Neural cell (in vitro differentiated cells): ENCODE measurements around the gene GMDS. TPM values are rescaled to one million over a fixed set of nuclear protein-coding genes. Genes with fewer than 3 reads are reported as not detected.

Source experiments
- H2AFZ ChIP-seq: fragments of 200-600, 300-800 bp; sonication (generic), shearing (Covaris generic); 2 replicates; pipeline ENCODE4 v1.6.0; 2014; ENCODE audit warnings: low read depth, mild to moderate bottlenecking, antibody characterized with exemption, low read length, moderate library complexity
- H3F3A ChIP-seq: fragments of 200-600 bp; shearing (Covaris generic); 2 replicates; pipeline ENCODE4 v1.6.1; 2016; ENCODE audit warnings: mild to moderate bottlenecking, moderate library complexity, mixed read lengths, antibody characterized with exemption, low read length; ENCODE audit not compliant: insufficient read depth, poor library complexity, severe bottlenecking
- H3K27ac ChIP-seq: fragments of 200-600, 300-800 bp; sonication (generic), shearing (Covaris generic); 2 replicates; pipeline ENCODE4 v1.5.1; 2014; ENCODE audit warnings: mild to moderate bottlenecking, low read length, moderate library complexity
- H3K27me3 ChIP-seq: fragments of 300-800, 200-600 bp; sonication (generic), shearing (Covaris generic); 2 replicates; pipeline ENCODE4 v1.6.0; 2014; ENCODE audit warnings: mild to moderate bottlenecking, low read depth, low read length, moderate library complexity; ENCODE audit not compliant: insufficient read depth
- H3K36me3 ChIP-seq: fragments of 300-800, 200-600 bp; sonication (generic), shearing (Covaris generic); 2 replicates; pipeline ENCODE4 v1.5.1; 2014; ENCODE audit warnings: mild to moderate bottlenecking, antibody characterized with exemption, low read length, moderate library complexity; ENCODE audit not compliant: insufficient read depth
- H3K4me2 ChIP-seq: fragments of 300-800, 200-600 bp; sonication (generic), shearing (Covaris generic); 2 replicates; pipeline ENCODE4 v1.6.0; 2014; ENCODE audit warnings: mild to moderate bottlenecking, low read length
- H3K4me3 ChIP-seq: fragments of 300-800, 200-600 bp; sonication (generic), shearing (Covaris generic); 2 replicates; pipeline ENCODE4 v1.5.1; 2014; ENCODE audit warnings: mild to moderate bottlenecking, low read length, moderate library complexity
- H3K79me2 ChIP-seq: fragments of 200-600 bp; shearing (Covaris generic); replicated peaks from 2 replicates; pipeline ENCODE4 v1.6.0; 2014; ENCODE audit warnings: mild to moderate bottlenecking, low read length, moderate library complexity; ENCODE audit not compliant: insufficient read depth
- H3K9ac ChIP-seq: fragments of 300-800, 200-600 bp; sonication (generic), shearing (Covaris generic); 2 replicates; pipeline ENCODE4 v1.6.1; 2016; ENCODE audit warnings: mild to moderate bottlenecking, low read length, mixed read lengths
- H3K9me2 ChIP-seq: fragments of 200-600 bp; shearing (Covaris generic); 2 replicates; pipeline ENCODE4 v1.6.1; 2016; ENCODE audit warnings: mild to moderate bottlenecking, low read length, mixed read lengths; ENCODE audit not compliant: insufficient read depth
- H3K9me3 ChIP-seq: fragments of 200-600, 300-800 bp; sonication (generic), shearing (Covaris generic); 2 replicates; pipeline ENCODE4 v1.6.1; 2016; ENCODE audit warnings: mild to moderate bottlenecking, mixed run types, low read length, moderate library complexity, mixed read lengths
- H4K20me1 ChIP-seq: fragments of 200-600 bp; shearing (Covaris generic); 2 replicates; pipeline ENCODE4 v1.6.1; 2016; ENCODE audit warnings: mild to moderate bottlenecking, mixed run types; ENCODE audit not compliant: insufficient read depth
- EP300 ChIP-seq: fragments of 450-650 bp; conservative IDR thresholded peaks from 2 replicates; pipeline ENCODE4 v1.6.1; 2014; ENCODE audit warnings: antibody characterized with exemption, mild to moderate bottlenecking, moderate library complexity; ENCODE audit not compliant: poor library complexity, severe bottlenecking
- EZH2 ChIP-seq: fragments of 200-600, 300-800 bp; shearing (Covaris generic), sonication (generic); IDR thresholded peaks from 2 replicates; pipeline ENCODE4 v1.6.1; 2014; ENCODE audit warnings: antibody characterized with exemption, low read length, borderline replicate concordance, mild to moderate bottlenecking; ENCODE audit not compliant: insufficient read depth, poor library complexity, severe bottlenecking
- MXI1 ChIP-seq: fragments of 450-650 bp; conservative IDR thresholded peaks from 2 replicates; pipeline ENCODE4 v1.6.1; 2014; ENCODE audit warnings: antibody characterized with exemption, mild to moderate bottlenecking; ENCODE audit not compliant: poor library complexity, severe bottlenecking
- POLR2AphosphoS5 ChIP-seq: IDR thresholded peaks from 2 replicates; pipeline ENCODE4 v1.6.1; 2012
- RAD21 ChIP-seq: fragments of 450-650 bp; conservative IDR thresholded peaks from 2 replicates; pipeline ENCODE4 v1.6.1; 2014; ENCODE audit warnings: antibody characterized with exemption, mild to moderate bottlenecking, moderate library complexity
- SMC3 ChIP-seq: fragments of 450-650 bp; conservative IDR thresholded peaks from 2 replicates; pipeline ENCODE4 v1.6.1; 2014; ENCODE audit warnings: antibody characterized with exemption, mild to moderate bottlenecking, moderate library complexity; ENCODE audit not compliant: poor library complexity
- TAF1 ChIP-seq: IDR thresholded peaks from 2 replicates; pipeline ENCODE4 v1.6.1; 2012; ENCODE audit warnings: low read depth
- polyA plus RNA-seq: library from polyadenylated mRNA; depleted of rRNA; stranded (reverse); fragments of >200 nt; gene quantifications from 2 replicates; pipeline ENCODE4 v1.2.3, GENCODE V29; 2014
- TF ChIP-seq, protein P1 (sequence below): IDR thresholded peaks from 2 replicates; pipeline ENCODE4 v1.6.1; 2012; ENCODE audit warnings: borderline replicate concordance
- TF ChIP-seq, protein P2 (sequence below): fragments of 450-650 bp; IDR thresholded peaks from 2 replicates; pipeline ENCODE4 v1.5.1; 2014; ENCODE audit warnings: antibody characterized with exemption, mild to moderate bottlenecking, moderate library complexity; ENCODE audit not compliant: poor library complexity, severe bottlenecking

GMDS gene
- polyA plus RNA-seq, 1 donor from 2014 or later, result 11.4 TPM

DNA sequence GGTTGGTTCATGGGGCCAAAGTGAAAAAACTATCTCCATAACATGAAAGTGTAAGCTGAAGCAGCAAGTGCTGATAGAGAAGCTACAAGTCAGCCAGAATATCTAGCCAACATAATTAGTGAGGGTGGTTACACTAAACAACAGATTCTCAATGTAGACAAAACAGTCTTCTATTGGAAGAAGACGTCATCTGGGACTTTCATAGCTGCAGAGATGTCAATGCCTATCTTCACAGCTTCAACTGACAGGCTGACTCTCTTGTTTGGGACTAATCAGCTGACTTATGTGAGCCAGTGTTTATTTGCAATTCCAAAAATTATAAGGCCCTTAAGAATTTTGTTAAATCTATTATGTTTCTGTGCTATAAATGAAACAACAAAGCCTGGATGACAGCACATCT, 63.2 kb downstream of the GMDS start:
- no peak overlapping the region for H3K27ac ChIP-seq
- H2AFZ ChIP-seq, result no peak overlapping the region
- TF ChIP-seq SMC3 (no peak), RAD21 (no peak), EZH2 (no peak), EP300 (no peak), POLR2AphosphoS5 (no peak), MXI1 (no peak), TAF1 (no peak)
- TF ChIP-seq, protein P1, sequence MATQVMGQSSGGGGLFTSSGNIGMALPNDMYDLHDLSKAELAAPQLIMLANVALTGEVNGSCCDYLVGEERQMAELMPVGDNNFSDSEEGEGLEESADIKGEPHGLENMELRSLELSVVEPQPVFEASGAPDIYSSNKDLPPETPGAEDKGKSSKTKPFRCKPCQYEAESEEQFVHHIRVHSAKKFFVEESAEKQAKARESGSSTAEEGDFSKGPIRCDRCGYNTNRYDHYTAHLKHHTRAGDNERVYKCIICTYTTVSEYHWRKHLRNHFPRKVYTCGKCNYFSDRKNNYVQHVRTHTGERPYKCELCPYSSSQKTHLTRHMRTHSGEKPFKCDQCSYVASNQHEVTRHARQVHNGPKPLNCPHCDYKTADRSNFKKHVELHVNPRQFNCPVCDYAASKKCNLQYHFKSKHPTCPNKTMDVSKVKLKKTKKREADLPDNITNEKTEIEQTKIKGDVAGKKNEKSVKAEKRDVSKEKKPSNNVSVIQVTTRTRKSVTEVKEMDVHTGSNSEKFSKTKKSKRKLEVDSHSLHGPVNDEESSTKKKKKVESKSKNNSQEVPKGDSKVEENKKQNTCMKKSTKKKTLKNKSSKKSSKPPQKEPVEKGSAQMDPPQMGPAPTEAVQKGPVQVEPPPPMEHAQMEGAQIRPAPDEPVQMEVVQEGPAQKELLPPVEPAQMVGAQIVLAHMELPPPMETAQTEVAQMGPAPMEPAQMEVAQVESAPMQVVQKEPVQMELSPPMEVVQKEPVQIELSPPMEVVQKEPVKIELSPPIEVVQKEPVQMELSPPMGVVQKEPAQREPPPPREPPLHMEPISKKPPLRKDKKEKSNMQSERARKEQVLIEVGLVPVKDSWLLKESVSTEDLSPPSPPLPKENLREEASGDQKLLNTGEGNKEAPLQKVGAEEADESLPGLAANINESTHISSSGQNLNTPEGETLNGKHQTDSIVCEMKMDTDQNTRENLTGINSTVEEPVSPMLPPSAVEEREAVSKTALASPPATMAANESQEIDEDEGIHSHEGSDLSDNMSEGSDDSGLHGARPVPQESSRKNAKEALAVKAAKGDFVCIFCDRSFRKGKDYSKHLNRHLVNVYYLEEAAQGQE, result no peak
- TF ChIP-seq, protein P2, sequence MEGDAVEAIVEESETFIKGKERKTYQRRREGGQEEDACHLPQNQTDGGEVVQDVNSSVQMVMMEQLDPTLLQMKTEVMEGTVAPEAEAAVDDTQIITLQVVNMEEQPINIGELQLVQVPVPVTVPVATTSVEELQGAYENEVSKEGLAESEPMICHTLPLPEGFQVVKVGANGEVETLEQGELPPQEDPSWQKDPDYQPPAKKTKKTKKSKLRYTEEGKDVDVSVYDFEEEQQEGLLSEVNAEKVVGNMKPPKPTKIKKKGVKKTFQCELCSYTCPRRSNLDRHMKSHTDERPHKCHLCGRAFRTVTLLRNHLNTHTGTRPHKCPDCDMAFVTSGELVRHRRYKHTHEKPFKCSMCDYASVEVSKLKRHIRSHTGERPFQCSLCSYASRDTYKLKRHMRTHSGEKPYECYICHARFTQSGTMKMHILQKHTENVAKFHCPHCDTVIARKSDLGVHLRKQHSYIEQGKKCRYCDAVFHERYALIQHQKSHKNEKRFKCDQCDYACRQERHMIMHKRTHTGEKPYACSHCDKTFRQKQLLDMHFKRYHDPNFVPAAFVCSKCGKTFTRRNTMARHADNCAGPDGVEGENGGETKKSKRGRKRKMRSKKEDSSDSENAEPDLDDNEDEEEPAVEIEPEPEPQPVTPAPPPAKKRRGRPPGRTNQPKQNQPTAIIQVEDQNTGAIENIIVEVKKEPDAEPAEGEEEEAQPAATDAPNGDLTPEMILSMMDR, result no peak

DNA sequence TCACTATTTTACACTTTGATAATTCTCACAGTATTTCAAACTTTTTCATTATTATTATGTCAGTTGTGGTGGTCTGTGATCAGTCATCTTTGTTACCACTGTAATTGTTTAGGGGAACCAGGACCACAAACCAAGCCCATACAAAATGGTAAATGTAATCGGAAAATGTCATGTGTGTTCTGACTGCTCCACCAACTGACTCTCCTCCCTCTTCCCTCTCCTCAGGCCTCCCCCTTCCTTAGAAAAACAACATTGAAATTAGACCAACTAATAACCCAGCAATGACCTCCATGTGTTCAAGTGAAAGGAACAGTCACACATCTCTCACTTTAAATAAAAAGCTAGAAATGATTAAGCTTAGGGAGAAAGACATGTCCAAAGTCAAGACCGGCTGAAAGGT, 63.8 kb downstream of the GMDS start:
- no peak overlapping the region for H3K27ac ChIP-seq
- no peaks in the 10 kb centered on the region for H3K9me3 ChIP-seq
- no peaks in the 10 kb centered on the region for H3K27me3 ChIP-seq
- no peak overlapping the region for H2AFZ ChIP-seq
- TF ChIP-seq, protein P2, result no peak
- no peak for TF ChIP-seq EP300
- TF ChIP-seq, protein P1, result no peak
- no peak for TF ChIP-seq RAD21
- TF ChIP-seq MXI1, result no peak
- no peak for TF ChIP-seq POLR2AphosphoS5
- no peak for TF ChIP-seq SMC3
- no peak for TF ChIP-seq EZH2
- no peak for TF ChIP-seq TAF1
- H3K79me2 ChIP-seq, result no peaks in the 10 kb centered on the region
- no peak overlapping the region for H3K9ac ChIP-seq
- H3K4me2 ChIP-seq, result no peak overlapping the region
- H3F3A ChIP-seq, result no peaks in the 10 kb centered on the region
- H4K20me1 ChIP-seq, result no peaks in the 10 kb centered on the region
- no peaks in the 10 kb centered on the region for H3K9me2 ChIP-seq
- no peaks in the 10 kb centered on the region for H3K36me3 ChIP-seq
- H3K4me3 ChIP-seq, result no peak overlapping the region

More for the DNA sequence above, 63.2 kb downstream of the GMDS start:
- H3K9ac ChIP-seq, result no peak overlapping the region
- H3K36me3 ChIP-seq, result no peaks in the 10 kb centered on the region
- no peaks in the 10 kb centered on the region for H4K20me1 ChIP-seq
- no peaks in the 10 kb centered on the region for H3F3A ChIP-seq
- H3K9me3 ChIP-seq, result no peaks in the 10 kb centered on the region
- no peaks in the 10 kb centered on the region for H3K79me2 ChIP-seq
- H3K4me2 ChIP-seq, result no peak overlapping the region
- H3K27me3 ChIP-seq, result no peaks in the 10 kb centered on the region
- no peak overlapping the region for H3K4me3 ChIP-seq
- H3K9me2 ChIP-seq, result no peaks in the 10 kb centered on the region
